ENCODE data around the gene LMBR1.

- TF ChIP-seq EZH2phosphoT487 (IDR thresholded peaks at IDR 0.05; ENCODE audit: insufficient read depth, low read depth) (no peak), EZH2 (IDR thresholded peaks at IDR 0.05; ENCODE audit: insufficient read depth, poor library complexity, severe bottlenecking) (no peak)
Observed at GRCh38 chr7:156829669-156830336, 63.2 kb downstream of the LMBR1 start.

All from GM23248 (cell line).